GM19468 (cell line): ENCODE measurements around the gene PTH.

ENCODE experiments used
- ATAC-seq: cut with Tn5 transposase; IDR thresholded peaks from one replicate; pipeline ENCODE4 v1.9.1; 2021; ENCODE audit warnings: mild to moderate bottlenecking, moderate library complexity, moderate number of reproducible peaks; ENCODE audit not compliant: unreplicated experiment; ENCODE audit errors: extremely low read depth

PTH gene

GRCh38 chr11:13495929-13496328 is at the start of gene PTH:
TSS of gene PTH (minus strand) at chr11:13495997. CDS start at chr11:13492855, 3,142 bp downstream.
- no peak for ATAC-seq

- ATAC-seq: no peak
Measured at GRCh38 chr11:13538044-13538443, 42.2 kb upstream of the PTH start.

- no peak for ATAC-seq
Measured at GRCh38 chr11:13535819-13536218, 40.0 kb upstream of the PTH start.

- ATAC-seq: no peak
Measured at GRCh38 chr11:13534358-13534757, 38.6 kb upstream of the PTH start.

GRCh38 chr11:13525257-13525656 is 29.5 kb upstream of the PTH start:
- no peak for ATAC-seq

GRCh38 chr11:13503393-13503792 is 7.6 kb upstream of the PTH start:
- ATAC-seq: no peak

GRCh38 chr11:13502492-13502891 is 6.7 kb upstream of the PTH start:
- no peak for ATAC-seq

GRCh38 chr11:13494051-13494450 is 1.7 kb downstream of the PTH start:
- ATAC-seq: no peak

GRCh38 chr11:13487661-13488030 is 8.2 kb downstream of the PTH start:
- ATAC-seq: no peak

GRCh38 chr11:13486926-13487660 is 8.7 kb downstream of the PTH start:
- no peak for ATAC-seq

GRCh38 chr11:13480198-13480597 is 15.6 kb downstream of the PTH start:
- no peak for ATAC-seq

GRCh38 chr11:13479688-13480087 is 16.1 kb downstream of the PTH start:
- no peak for ATAC-seq

- ATAC-seq: no peak
Measured at GRCh38 chr11:13475091-13475490, 20.7 kb downstream of the PTH start.

- no peak for ATAC-seq
Measured at GRCh38 chr11:13473013-13473722, 22.6 kb downstream of the PTH start.

GRCh38 chr11:13468750-13469149 is 27.0 kb downstream of the PTH start:
- no peak for ATAC-seq

- ATAC-seq: no peak
Measured at GRCh38 chr11:13465909-13466371, 29.9 kb downstream of the PTH start.

GRCh38 chr11:13463779-13464290 is 32.0 kb downstream of the PTH start:
- ATAC-seq: no peak

GRCh38 chr11:13462901-13463778 is 32.7 kb downstream of the PTH start, which contains the start of gene BTBD10:
TSS of gene BTBD10 (minus strand) at chr11:13463222. CDS start at chr11:13445124, 18,098 bp downstream.
- ATAC-seq: peak; percentile 97

- no peak for ATAC-seq
Measured at GRCh38 chr11:13462311-13462900, 33.4 kb downstream of the PTH start.

- ATAC-seq: no peak
Measured at GRCh38 chr11:13461291-13461690, 34.5 kb downstream of the PTH start.
